Hypothalamus (tissue), 51 donors: ENCODE data around the gene GK.
"Not testable (repeated sequence)": the region's sequence is repeated elsewhere in the genome, so short reads cannot be mapped to it uniquely, and the experiment has no call there.

ENCODE experiments used
- DNase-seq, 51 donors: peaks; one replicate each; lab custom pipeline; 2025; lab: John Stamatoyannopoulos, UW

The GK gene

GRCh38 chrX:30693999-30694650, 40.9 kb downstream of the GK start:
- no peak for DNase-seq

DNA sequence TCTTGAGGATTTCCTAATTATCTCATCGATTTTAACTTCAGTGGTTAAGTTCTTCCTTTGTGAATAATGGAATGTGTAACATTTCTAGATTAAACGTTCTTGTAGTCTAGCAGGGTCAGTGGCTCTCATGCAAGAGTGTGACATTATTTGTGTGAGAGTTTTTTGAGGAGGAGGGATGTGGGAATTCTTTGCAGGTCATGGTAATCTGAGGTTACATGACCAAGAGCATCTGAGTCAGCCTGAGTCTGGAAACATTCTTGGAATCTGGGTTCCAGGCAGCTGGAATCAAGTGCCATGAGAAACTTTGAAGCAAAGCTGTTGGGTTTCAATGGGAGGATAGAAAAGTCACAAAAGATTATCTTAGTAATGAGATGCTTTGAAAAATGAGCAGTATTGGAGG, 49.5 kb downstream of the GK start:
- no peak for DNase-seq

- DNase-seq, result no peak
Observed at GRCh38 chrX:30706216-30706775, 53.1 kb downstream of the GK start.

DNA sequence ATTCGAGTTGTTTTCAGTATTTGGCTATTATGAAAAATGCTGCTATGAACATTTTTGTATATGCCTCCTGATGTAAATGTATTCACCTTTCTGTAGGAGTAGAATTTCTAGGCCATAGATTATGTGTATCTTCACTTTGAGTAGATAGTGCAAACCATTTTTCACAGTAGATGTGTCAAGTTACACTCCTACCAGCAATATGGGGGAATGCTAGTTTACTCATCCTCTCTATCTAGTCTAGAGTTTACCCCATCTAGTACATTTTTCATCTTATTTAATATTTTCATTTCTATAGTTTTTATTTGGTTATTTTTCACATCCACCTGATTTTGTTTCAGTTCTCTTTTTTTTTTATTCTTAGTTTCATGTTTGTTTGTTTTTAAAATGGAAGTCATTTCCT, 59.0 kb downstream of the GK start:
- DNase-seq, result no peak

- DNase-seq, result peak in 22 of 51 donors; percentile 0 to 47 (median 10)
Observed at GRCh38 chrX:30713061-30713525, 59.9 kb downstream of the GK start.

DNA sequence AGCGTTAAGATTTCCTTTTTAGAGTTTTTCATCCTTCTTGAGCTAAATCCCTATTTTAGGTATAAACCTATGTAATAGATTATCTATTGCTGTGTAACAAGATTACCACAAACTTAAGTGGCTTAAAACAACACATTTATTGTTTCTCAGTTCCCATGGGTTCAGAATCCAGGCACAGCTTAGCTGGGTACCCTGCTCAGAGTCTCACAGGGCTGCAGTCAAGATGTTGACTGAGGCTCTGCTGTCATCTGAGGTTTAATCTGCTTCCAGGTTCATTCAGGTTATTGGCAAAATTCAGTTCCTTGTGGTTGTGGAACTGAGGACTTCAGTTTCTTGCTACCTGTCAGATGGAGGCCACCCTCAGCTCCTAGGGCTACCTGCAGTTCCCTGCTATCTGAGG, 60.9 kb downstream of the GK start:
- no peak for DNase-seq

DNA sequence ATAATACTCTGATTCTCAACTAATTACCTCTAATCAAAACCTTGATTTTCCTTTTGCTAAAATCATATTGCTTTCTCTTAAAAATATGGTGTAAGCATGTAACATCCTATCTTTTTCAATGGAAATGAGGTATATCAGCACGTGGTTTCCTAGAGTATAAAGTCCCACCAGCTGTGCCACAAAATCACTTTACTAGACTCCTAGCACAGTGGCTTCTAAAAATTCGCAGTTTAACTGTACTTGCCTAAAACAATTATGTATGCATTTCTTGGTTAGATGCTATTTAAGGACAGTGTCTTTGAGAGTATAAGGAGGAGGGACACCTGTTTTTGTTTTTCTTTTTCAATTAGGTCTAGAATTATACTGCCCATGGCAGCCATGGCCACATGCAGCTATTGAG, 62.8 kb downstream of the GK start:
- no peak for DNase-seq

DNA sequence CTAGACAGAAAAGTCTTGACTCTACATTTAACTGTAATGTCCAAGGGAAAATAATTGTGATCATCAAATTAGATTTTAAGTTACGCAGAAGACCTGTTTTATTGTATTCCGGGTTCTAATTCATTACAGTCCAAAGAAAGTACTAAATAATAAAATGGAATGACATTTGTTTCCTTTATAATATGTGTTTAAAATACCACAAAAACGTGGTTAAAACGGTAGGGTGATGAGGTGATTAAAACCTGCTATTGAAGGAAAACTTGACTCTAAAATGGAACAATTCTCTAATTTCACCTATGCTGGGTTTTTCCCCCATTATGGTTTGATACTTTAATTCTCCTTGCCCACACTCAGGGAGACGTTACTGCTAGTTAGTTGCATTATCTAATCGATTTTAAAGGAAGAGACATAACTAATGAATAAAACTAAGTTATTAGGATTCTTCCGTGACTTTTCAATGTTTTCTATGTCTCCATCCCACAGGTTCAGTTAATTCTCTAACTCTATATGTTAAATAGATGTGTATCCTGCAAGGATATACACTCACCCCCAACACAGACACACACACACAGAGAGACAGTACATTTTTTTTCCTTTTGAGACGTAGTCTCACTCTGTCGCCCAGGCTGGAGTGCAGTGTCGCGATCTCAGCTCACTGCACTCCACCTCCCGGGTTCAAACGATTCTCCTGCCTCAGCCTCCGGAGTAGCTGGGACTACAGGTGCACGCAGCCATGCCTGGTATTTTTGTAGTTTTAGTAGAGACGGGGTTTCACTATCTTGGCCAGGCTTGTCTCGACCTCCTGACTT, 80.8 kb downstream of the GK start:
- no peak for DNase-seq

DNA sequence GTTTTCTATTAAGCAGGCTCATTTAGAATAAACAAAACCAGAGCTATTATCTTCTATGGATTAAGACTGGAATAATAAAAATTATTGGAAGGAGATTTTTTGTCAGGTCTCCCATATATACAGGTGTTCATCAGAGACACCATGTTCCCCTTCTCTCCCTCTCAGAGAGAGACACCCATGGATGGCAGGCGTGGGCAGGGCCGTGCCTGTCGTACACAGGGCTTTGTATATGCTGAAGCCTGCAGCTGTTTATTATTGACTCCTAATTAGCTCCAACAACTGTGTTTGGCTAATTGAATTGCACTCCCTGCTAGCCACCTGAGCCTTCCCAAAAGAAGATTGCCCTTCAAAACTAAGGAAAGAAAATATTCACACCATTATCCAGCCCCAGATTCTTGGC, 81.6 kb downstream of the GK start:
- DNase-seq, result no peak

DNA sequence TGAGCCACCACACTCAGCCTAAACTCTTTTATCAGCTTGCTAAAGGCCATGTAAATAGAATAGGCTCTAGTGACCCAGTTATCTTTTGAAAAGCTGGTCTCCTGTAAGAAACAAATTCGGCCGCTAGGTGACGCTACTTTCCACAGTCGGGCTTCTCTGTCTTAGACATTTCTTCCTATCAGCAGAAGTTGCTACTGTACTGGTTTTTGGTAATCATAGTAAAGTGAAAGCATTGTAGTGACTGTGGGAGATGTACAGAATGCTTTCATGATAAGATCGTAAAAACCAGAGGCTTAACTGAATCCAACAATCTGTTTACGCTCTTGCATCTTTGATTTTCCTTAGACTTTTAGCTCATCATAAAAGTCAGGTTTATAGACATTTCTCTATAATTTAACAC, 82.6 kb downstream of the GK start:
- peak in 22 of 51 donors; percentile 0 to 39 (median 2) for DNase-seq

DNA sequence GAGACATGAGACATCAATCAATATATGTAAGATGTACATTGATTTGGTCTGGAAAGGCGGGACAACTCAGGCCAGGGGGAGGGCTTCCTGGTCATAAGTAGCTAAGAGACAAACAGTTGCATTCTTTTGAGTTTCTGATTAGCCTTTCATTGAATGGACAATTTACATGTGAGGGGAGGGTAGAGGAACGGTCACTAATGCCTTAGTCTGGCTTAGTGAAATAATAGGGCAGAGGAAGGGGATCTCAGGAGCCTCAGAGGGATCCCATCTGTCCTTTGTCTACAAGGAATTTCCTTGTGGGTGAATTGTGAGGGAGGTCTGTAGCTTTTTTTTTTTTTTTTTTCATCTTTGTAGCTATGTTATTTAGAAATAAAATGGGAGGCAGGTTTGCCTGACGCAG, 88.3 kb downstream of the GK start:
- no peak for DNase-seq

GRCh38 chrX:30748342-30748960, 95.2 kb downstream of the GK start:
- DNase-seq, result no peak

DNA sequence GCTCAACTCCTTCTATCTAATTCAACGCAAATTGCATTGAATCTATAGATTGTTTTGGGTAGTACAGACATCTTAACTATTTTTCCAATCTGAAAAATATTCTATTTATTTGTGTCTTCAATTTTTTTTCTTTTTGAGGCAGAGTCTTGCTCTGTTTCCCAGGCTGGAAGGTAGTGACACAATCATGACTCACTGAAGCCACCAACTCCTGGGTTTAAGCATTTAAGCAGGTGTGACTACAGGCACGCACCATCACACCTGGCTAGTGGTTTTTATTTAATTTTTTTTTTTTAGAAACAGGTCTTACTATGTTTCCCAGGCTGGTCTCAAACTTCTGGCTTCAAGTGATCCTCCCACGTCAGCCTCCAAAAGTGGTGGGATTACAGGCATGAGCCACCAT, 98.3 kb downstream of the GK start:
- DNase-seq, result no peak

- DNase-seq, result no peak
Observed at GRCh38 chrX:30762755-30763154, 109.5 kb downstream of the GK start.

GRCh38 chrX:30773764-30774163, 120.5 kb downstream of the GK start:
- DNase-seq, result not testable (repeated sequence)

DNA sequence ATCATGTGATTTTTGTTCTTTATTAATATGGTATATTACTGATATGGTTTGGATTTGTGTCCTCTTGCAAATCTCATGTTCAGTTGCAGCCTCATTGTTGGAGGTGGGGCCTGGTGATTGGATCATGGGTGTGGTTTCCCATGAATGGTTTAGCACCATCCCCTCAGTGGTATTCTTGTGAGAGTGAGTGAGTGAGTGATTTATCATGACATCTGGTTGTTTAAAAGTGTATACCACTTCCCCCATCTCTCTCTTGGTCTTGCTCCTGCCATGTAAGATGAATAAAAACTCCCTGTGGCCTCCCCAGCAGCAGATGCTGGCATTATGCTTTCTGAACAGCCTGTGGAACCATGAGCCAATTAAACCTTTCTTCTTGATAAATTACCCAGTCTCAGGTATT, 124.4 kb downstream of the GK start:
- DNase-seq, result no peak

DNA sequence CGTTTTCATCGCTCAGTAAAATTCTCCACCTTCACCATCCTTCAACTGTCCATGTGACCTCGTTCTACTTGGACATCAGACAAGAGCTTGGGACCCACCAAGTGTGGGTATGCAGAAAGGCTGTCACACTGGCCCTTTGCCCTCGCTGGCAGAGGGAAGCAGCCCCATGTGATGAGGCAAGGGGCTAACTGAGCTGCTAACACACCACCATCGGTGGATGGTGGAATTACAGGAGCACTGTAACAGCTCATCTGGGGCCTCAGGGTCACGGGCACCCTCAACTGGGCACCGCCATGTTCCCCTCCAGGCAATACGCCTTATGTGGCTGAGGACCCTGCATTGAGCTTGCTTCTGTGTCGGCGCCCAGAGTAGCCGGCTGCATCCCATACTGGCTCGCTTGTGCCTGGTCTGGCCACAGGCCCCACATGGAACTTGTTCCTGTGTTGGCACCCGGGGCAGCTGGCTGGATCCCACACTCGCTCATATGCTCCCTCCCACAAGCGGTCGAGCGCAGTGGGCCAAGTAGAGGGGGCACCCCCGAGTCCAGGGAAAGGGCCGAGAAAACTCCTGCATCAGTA, 126.3 kb downstream of the GK start:
- no peak for DNase-seq
